GM12875 (cell line): ENCODE measurements around the gene SLC8A1.

Experiments used
- H3K4me3 ChIP-seq: one replicate; pipeline ENCODE4 v1.5.1; 2011; ENCODE audit warnings: low read depth, low read length, control low read depth
- CTCF ChIP-seq: IDR thresholded peaks from 2 replicates; pipeline ENCODE4 v1.5.1; 2011; ENCODE audit warnings: low read depth, mild to moderate bottlenecking, control low read depth, inconsistent platforms, low read length, moderate library complexity, borderline replicate concordance; ENCODE audit not compliant: insufficient read depth

Gene SLC8A1

DNA sequence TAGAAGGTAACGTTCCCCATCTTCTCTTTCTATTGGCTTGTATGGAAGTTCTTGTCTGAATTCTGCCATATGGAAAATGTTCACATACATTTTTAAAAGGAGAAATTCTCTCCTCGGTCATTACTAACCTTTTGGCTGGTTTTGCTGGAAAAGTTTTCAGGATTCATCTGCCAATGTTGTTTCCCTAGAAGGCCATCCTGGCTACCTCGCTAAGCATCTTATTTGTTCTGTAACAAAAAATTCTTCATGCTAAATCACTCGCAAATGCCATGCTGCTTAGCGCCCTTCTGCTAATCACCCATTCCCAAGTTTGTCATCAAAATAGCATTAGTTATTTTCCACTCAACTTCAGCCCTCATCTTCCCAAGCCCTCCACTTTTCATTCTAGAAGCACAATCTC lies 262.0 kb downstream of the SLC8A1 start:
- no peak overlapping the region for H3K4me3 ChIP-seq
- TF ChIP-seq CTCF = no peak

DNA sequence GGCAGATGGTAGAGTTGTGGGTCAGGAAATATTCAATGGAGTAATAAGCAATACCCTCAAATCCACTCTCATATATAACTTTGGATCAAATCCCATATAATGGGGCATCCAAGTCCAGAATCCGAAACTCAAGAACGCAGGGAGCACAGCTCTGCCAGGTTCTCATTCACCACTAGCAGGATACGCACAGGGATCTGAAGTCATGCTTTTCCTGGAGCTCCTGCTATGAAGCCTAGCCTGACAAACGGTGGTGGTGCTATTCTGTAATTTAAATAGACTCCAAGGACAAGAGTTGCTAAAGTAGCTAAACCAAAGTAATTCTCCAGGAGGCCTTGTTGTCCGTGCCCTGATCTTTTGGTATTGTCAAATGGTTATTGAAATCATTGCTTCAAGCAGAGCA lies 264.8 kb downstream of the SLC8A1 start:
- H3K4me3 ChIP-seq = no peak overlapping the region
- no peak for TF ChIP-seq CTCF

- H3K4me3 ChIP-seq = no peak overlapping the region
- TF ChIP-seq CTCF = no peak
These were observed 267.3 kb downstream of the SLC8A1 start for GRCh38 chr2:40184551-40184950.

- H3K4me3 ChIP-seq = no peak overlapping the region
- no peak for TF ChIP-seq CTCF
These were observed 270.0 kb downstream of the SLC8A1 start for GRCh38 chr2:40181855-40182254.

GRCh38 chr2:40179801-40180200 lies 272.1 kb downstream of the SLC8A1 start:
- no peak for TF ChIP-seq CTCF
- H3K4me3 ChIP-seq = no peak overlapping the region

DNA sequence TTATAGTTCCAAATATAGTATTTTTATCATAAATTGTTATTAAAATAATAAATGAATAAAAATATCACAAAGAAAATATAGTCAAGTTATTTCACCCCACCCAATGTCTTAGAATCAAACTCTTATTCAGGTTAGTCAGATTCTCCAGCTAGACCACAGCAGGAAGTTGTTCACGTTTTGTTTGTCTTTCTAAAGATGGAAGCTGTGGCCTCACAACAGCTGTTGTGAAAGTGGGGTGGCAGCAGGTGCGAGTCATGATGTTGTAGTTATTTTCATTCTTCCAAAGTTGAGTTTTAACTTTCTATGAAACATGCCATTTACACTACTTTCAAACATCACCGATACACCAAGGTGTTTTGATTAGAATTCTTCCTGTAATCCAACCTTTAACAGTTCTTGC lies 272.9 kb downstream of the SLC8A1 start:
- no peak overlapping the region for H3K4me3 ChIP-seq
- no peak for TF ChIP-seq CTCF

DNA sequence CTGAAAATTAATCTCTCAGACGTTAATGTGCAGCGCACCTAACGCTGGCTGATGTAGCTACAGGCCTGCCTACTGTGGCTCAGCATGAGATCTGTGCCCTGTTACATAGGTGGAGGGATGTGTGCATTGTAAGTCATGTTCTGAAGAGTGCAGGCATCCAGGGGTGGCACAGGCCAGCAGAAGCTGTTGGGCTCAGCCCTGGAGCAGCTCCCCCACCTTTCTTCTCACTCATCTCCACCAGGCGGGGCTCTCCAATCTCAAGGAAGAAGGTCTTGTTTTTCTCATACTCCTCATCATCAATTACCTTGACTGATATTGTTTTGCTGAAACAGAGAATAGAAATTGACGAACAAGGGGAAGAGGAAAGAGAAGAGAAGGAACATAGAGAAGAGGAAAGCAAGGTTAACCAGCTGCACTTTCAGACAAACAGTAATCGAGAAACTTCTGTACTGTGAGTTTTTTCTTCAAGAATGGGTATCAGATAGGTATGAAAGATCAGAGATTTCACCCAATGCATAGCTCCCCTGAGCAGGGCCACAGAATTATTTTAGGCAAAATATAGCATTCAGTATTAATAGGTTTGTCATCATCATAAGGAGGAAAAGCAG lies 273.6 kb downstream of the SLC8A1 start:
- no peak overlapping the region for H3K4me3 ChIP-seq
- TF ChIP-seq CTCF = no peak
